PFSK-1 (cell line): ENCODE measurements around the gene STAMBP.

Source experiments
- FOXP2 ChIP-seq: optimal IDR thresholded peaks from 2 replicates; pipeline ENCODE3; 2011; ENCODE audit warnings: borderline replicate concordance, control low read depth, inconsistent platforms; ENCODE audit not compliant: insufficient read depth; ENCODE audit errors: extremely low read length, extremely low read depth
- POLR2AphosphoS5 ChIP-seq: IDR thresholded peaks from 2 replicates; pipeline ENCODE4 v1.6.1; 2012; ENCODE audit warnings: low read depth, mild to moderate bottlenecking, control low read depth, low read length, moderate library complexity
- REST ChIP-seq, 2 experiments: IDR thresholded peaks; 2 replicates each; pipeline versions ENCODE4 v1.6.1 to v1.8.0; 2011 to 2012; ENCODE audit warnings: low read depth in 2 of 2, low read length in 2 of 2, control low read depth in 1 of 2, inconsistent platforms in 1 of 2, mild to moderate bottlenecking in 1 of 2, moderate library complexity in 1 of 2; ENCODE audit not compliant: insufficient read depth in 1 of 2
- SIN3A ChIP-seq: IDR thresholded peaks from 2 replicates; pipeline ENCODE4 v1.6.1; 2012; ENCODE audit warnings: mild to moderate bottlenecking, low read length, moderate library complexity, borderline replicate concordance; ENCODE audit not compliant: insufficient read depth
- TAF1 ChIP-seq: IDR thresholded peaks from 2 replicates; pipeline ENCODE4 v1.6.1; 2012; ENCODE audit warnings: low read length, control low read depth, borderline replicate concordance; ENCODE audit not compliant: insufficient read depth

Gene STAMBP

DNA sequence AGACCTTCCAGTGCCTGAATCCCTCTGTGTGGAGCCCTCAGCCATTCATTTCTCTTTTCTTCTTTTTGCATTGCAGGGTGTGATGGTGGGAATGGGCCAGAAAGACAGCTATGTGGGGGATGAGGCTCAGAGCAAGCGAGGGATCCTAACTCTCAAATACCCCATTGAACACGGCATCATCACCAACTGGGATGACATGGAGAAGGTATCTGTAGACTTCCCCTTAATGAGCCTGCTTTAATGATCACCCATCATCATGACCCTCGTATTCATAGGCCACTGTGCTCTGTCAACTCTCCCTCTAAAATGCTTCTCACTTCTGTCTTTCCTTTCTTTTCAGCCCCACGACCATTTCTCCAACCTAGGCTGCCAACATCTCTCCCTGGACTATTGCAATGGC is 73.5 kb downstream of the STAMBP start:
- no peak for TF ChIP-seq FOXP2
- no peak for TF ChIP-seq REST (IDR thresholded peaks at IDR 0.05; ENCODE audit: insufficient read depth in 1 of 2, low read depth in 2 of 2, low read length in 2 of 2)
- no peak for TF ChIP-seq TAF1
- TF ChIP-seq POLR2AphosphoS5 = no peak
- no peak for TF ChIP-seq SIN3A

GRCh38 chr2:73903313-73903712 is 74.6 kb downstream of the STAMBP start:
- TF ChIP-seq SIN3A (no peak), POLR2AphosphoS5 (no peak), TAF1 (no peak), FOXP2 (no peak), REST (IDR thresholded peaks at IDR 0.05; ENCODE audit: insufficient read depth in 1 of 2, low read depth in 2 of 2, low read length in 2 of 2) (no peak)

- TF ChIP-seq TAF1 (no peak), REST (IDR thresholded peaks at IDR 0.05; ENCODE audit: insufficient read depth in 1 of 2, low read depth in 2 of 2, low read length in 2 of 2) (no peak)
Observed at GRCh38 chr2:73904952-73905351, 76.2 kb downstream of the STAMBP start.

DNA sequence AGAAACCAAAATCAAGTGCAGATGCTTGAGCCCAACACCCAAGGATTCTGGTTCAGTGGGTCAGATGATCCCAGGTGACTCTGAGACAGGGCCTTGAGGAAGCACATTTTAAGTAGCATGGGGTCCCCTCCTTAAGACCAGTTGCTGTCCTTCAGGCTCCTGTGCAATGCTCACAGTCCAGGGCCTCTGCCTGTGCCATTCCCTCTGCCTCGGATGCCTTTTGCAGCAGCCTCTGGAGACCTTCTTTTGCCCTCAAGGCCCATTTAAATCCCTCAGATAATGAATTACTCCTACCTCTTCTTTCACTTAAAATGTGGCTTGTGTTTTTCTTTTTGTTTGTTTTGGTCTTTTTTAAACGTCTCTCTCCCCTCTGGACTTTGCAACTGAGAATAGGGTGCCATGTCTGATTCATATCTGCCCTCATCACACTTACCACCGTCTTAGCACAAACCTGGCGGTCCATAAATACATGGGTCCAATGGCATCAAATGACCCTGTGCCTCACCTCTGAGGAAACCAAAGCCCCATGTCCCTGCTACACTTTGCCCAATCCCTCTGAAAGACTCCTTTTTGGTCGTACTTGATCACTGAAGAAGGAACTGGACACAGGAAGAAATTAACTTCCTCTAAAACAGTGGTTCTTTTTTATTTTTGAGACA is 78.2 kb downstream of the STAMBP start:
- TF ChIP-seq FOXP2 (no peak), REST (IDR thresholded peaks at IDR 0.05; ENCODE audit: insufficient read depth in 1 of 2, low read depth in 2 of 2, low read length in 2 of 2) (no peak), TAF1 (no peak), SIN3A (no peak), POLR2AphosphoS5 (no peak)
